ENCODE data around the gene PYGO1.

The PYGO1 gene

DNA sequence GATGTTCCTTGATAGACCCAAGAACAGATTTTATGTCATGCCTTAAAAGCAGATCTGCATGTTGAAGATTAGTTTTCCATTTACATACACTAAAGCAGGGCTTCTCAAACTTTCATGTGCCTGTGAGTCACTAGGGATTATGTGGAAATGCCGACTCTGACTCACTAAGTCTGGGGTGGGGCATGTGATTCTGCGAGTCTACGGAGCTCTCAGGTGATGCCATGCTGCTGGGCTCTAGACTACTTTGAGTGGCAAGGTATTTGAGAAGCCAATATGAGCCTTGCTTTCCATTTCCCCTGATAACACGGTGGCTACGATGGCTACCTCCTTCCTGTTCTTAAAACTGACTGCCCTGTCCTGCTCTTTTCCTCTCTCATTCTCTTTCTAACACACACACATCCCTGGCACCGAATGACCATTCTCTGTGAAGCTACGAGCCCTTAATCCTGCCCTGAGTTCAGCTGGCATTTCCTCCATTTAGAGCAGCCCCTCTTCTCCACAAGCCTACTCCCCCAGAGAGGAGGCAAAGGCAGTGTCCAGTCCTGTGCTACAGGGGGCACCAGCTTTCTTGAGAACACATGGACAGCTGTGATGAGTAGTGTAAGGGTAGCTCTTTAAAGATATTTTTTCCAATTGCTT lies 39.7 kb upstream of the PYGO1 start:
- Histone ChIP-seq H3K4me3 (replicated peaks; ENCODE audit: insufficient read depth, low read length) (no peak overlapping the region), H3K27ac (replicated peaks) (no peak overlapping the region), H3K27me3 (ENCODE audit: insufficient read depth, poor library complexity, severe bottlenecking) (no peaks in the 10 kb centered on the region)
- TF ChIP-seq, protein P1, sequence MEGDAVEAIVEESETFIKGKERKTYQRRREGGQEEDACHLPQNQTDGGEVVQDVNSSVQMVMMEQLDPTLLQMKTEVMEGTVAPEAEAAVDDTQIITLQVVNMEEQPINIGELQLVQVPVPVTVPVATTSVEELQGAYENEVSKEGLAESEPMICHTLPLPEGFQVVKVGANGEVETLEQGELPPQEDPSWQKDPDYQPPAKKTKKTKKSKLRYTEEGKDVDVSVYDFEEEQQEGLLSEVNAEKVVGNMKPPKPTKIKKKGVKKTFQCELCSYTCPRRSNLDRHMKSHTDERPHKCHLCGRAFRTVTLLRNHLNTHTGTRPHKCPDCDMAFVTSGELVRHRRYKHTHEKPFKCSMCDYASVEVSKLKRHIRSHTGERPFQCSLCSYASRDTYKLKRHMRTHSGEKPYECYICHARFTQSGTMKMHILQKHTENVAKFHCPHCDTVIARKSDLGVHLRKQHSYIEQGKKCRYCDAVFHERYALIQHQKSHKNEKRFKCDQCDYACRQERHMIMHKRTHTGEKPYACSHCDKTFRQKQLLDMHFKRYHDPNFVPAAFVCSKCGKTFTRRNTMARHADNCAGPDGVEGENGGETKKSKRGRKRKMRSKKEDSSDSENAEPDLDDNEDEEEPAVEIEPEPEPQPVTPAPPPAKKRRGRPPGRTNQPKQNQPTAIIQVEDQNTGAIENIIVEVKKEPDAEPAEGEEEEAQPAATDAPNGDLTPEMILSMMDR (IDR thresholded peaks at IDR 0.05; ENCODE audit: insufficient read depth, low read length): no peak
- no peak for TF ChIP-seq SPI1 (IDR thresholded peaks at IDR 0.05; ENCODE audit: borderline replicate concordance, low read depth)
- no peak for TF ChIP-seq REST (IDR thresholded peaks at IDR 0.05; ENCODE audit: insufficient replicate concordance, low read depth)
- no peak for TF ChIP-seq POLR2AphosphoS5 (IDR thresholded peaks at IDR 0.05; ENCODE audit: low read depth)
- TF ChIP-seq GABPA (IDR thresholded peaks at IDR 0.05; ENCODE audit: low read depth): no peak
- DNase-seq (ENCODE audit: low read depth in 1 of 2, low spot score in 1 of 2): no peak

GRCh38 chr15:55619783-55620182 lies 31.6 kb upstream of the PYGO1 start:
- no peak for DNase-seq (ENCODE audit: low read depth in 1 of 2, low spot score in 1 of 2)
- Histone ChIP-seq H3K4me3 (replicated peaks; ENCODE audit: insufficient read depth, low read length) (no peak overlapping the region), H3K27ac (replicated peaks) (no peak overlapping the region), H3K27me3 (ENCODE audit: insufficient read depth, poor library complexity, severe bottlenecking) (peaks cover 6% of the 10 kb centered on the region)
- TF ChIP-seq GABPA (IDR thresholded peaks at IDR 0.05; ENCODE audit: low read depth) (no peak), POLR2AphosphoS5 (IDR thresholded peaks at IDR 0.05; ENCODE audit: low read depth) (no peak), SPI1 (IDR thresholded peaks at IDR 0.05; ENCODE audit: borderline replicate concordance, low read depth) (peak; percentile 75; the same call in 1 of the 2 replicates)
- TF ChIP-seq, protein P1 (IDR thresholded peaks at IDR 0.05; ENCODE audit: insufficient read depth, low read length): no peak

- no peak for TF ChIP-seq GABPA (IDR thresholded peaks at IDR 0.05; ENCODE audit: low read depth)
- TF ChIP-seq SPI1 (IDR thresholded peaks at IDR 0.05; ENCODE audit: borderline replicate concordance, low read depth): no peak
- TF ChIP-seq, protein P1 (IDR thresholded peaks at IDR 0.05; ENCODE audit: insufficient read depth, low read length): no peak
- TF ChIP-seq POLR2AphosphoS5 (IDR thresholded peaks at IDR 0.05; ENCODE audit: low read depth): no peak
- TF ChIP-seq REST (IDR thresholded peaks at IDR 0.05; ENCODE audit: insufficient replicate concordance, low read depth): no peak
- no peak overlapping the region for H3K27ac ChIP-seq (replicated peaks)
These were observed 30.2 kb upstream of the PYGO1 start for GRCh38 chr15:55618387-55618786.

DNA sequence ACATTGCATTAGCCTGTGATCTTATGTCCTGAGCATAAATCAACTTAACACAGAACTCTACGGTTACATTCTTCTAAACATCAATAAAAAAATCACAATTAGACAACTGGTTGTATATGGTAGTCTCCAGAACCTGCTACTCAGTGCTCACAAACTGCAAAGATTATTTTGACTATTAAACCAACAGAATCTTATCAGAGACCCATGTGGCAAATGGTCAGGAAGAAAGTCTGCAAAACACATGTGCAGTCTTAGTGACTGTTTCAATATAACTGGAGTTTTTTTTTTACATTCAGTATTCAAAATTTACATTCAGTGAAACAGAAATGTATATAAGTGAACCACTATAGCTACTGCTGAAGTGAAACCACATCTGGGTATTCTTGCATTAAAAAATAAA lies 27.3 kb upstream of the PYGO1 start:
- DNase-seq (ENCODE audit: low read depth in 1 of 2, low spot score in 1 of 2): no peak
- Histone ChIP-seq H3K27ac (replicated peaks) (no peak overlapping the region), H3K27me3 (ENCODE audit: insufficient read depth, poor library complexity, severe bottlenecking) (peaks cover 9% of the 10 kb centered on the region), H3K4me3 (replicated peaks; ENCODE audit: insufficient read depth, low read length) (no peak overlapping the region)
- TF ChIP-seq SPI1 (IDR thresholded peaks at IDR 0.05; ENCODE audit: borderline replicate concordance, low read depth): no peak
- TF ChIP-seq POLR2AphosphoS5 (IDR thresholded peaks at IDR 0.05; ENCODE audit: low read depth): no peak
- no peak for TF ChIP-seq GABPA (IDR thresholded peaks at IDR 0.05; ENCODE audit: low read depth)
- TF ChIP-seq, protein P1 (IDR thresholded peaks at IDR 0.05; ENCODE audit: insufficient read depth, low read length): no peak
- no peak for TF ChIP-seq REST (IDR thresholded peaks at IDR 0.05; ENCODE audit: insufficient replicate concordance, low read depth)

More at GRCh38 chr15:55618387-55618786, 30.2 kb upstream of the PYGO1 start:
- peaks cover 6% of the 10 kb centered on the region for H3K27me3 ChIP-seq (ENCODE audit: insufficient read depth, poor library complexity, severe bottlenecking)
- no peak for DNase-seq (ENCODE audit: low read depth in 1 of 2, low spot score in 1 of 2)
- H3K4me3 ChIP-seq (replicated peaks; ENCODE audit: insufficient read depth, low read length): no peak overlapping the region
